K562 (cell line): ENCODE results near the gene PTBP3.

Experiments
- ATF3 ChIP-seq, 2 experiments: fragments of 450-650 bp in 1 of 2; sonication (generic) in 1 of 2; formaldehyde crosslinking in 1 of 2; IDR thresholded peaks in 1 of 2; conservative IDR thresholded peaks in 1 of 2; 2 replicates each; pipeline versions ENCODE4 v1.6.1 to v1.8.1; 2016 to 2023; ENCODE audit warnings: mild to moderate bottlenecking in 2 of 2, moderate library complexity in 2 of 2, inconsistent platforms in 1 of 2, missing genetic modification reagents in 1 of 2
- MAX ChIP-seq: sonication (generic); formaldehyde crosslinking; IDR thresholded peaks from 2 replicates; pipeline ENCODE4 v1.9.0; 2022; ENCODE audit warnings: mild to moderate bottlenecking, missing genetic modification reagents
- PCBP2 ChIP-seq: fragments of 200-400 bp; formaldehyde crosslinking; IDR thresholded peaks from 2 replicates; pipeline ENCODE4 v1.6.1; 2018; ENCODE audit warnings: low read length, low read depth, mild to moderate bottlenecking, moderate library complexity; ENCODE audit not compliant: poor library complexity, severe bottlenecking
- POLR2A ChIP-seq: fragments of 450-650 bp; conservative IDR thresholded peaks from 2 replicates; pipeline ENCODE4 v1.6.1; 2016
- POLR2AphosphoS5 ChIP-seq: IDR thresholded peaks from 2 replicates; pipeline ENCODE4 v1.6.1; 2011; ENCODE audit warnings: mild to moderate bottlenecking, low read depth, low read length, moderate library complexity; ENCODE audit not compliant: control insufficient read depth, insufficient read depth
- REST ChIP-seq, 2 experiments: fragments of 450-650 bp; formaldehyde crosslinking in 1 of 2; IDR thresholded peaks; 2 replicates each; pipeline versions ENCODE4 v1.4.0 to v1.6.1; 2014 to 2020; ENCODE audit warnings: mild to moderate bottlenecking in 2 of 2, borderline replicate concordance in 1 of 2, low read depth in 1 of 2
- SETDB1 ChIP-seq: IDR thresholded peaks from one replicate; pipeline ENCODE4 v1.6.1; 2012; ENCODE audit warnings: low read length, control low read depth, inconsistent platforms
- SP1 ChIP-seq: sonication (generic); formaldehyde crosslinking; IDR thresholded peaks from 2 replicates; pipeline ENCODE4 v1.8.1; 2022; ENCODE audit warnings: mild to moderate bottlenecking, missing genetic modification reagents
- STAT6 ChIP-seq: sonication (generic); formaldehyde crosslinking; IDR thresholded peaks from 2 replicates; pipeline ENCODE4 v1.8.1; 2023; ENCODE audit warnings: mild to moderate bottlenecking, missing genetic modification reagents
- TARDBP ChIP-seq: fragments of 450-650 bp; IDR thresholded peaks from 2 replicates; pipeline ENCODE4 v1.6.1; 2016
- TBP ChIP-seq: optimal IDR thresholded peaks from 2 replicates; pipeline ENCODE3; 2011; ENCODE audit warnings: low read depth, low read length, improper control_type of control experiment
- TGIF2 ChIP-seq: sonication (generic); formaldehyde crosslinking; IDR thresholded peaks from 2 replicates; pipeline ENCODE4 v1.8.1; 2022; ENCODE audit warnings: mild to moderate bottlenecking, missing genetic modification reagents, moderate library complexity
- ZFP91 ChIP-seq: sonication (generic); formaldehyde crosslinking; IDR thresholded peaks from 2 replicates; pipeline ENCODE4 v1.8.0; 2022; ENCODE audit warnings: mild to moderate bottlenecking, missing genetic modification reagents
- ZNF449 ChIP-seq: fragments of 250-450 bp; sonication (Bioruptor Pico); IDR thresholded peaks from 2 replicates; pipeline ENCODE4 v1.8.0; 2022; ENCODE audit warnings: moderate library complexity, mild to moderate bottlenecking, inconsistent platforms

GRCh38 chr9:112200711-112201110, 132.7 kb downstream of the PTBP3 start:
- no peak for TF ChIP-seq REST (IDR thresholded peaks at IDR 0.05; ENCODE audit: borderline replicate concordance)
- TF ChIP-seq REST (CRISPR knock-in tag; IDR thresholded peaks at IDR 0.05; ENCODE audit: low read depth), result no peak
- TF ChIP-seq POLR2AphosphoS5, result no peak
- no peak for TF ChIP-seq PCBP2
- TF ChIP-seq SETDB1, result no peak
- TF ChIP-seq SP1 (CRISPR knock-in tag), result no peak
- no peak for TF ChIP-seq POLR2A
- no peak for TF ChIP-seq TARDBP
- no peak for TF ChIP-seq STAT6 (CRISPR knock-in tag)
- no peak for TF ChIP-seq TGIF2 (CRISPR knock-in tag)
- TF ChIP-seq ZNF449 (CRISPR knock-in tag), result no peak
- TF ChIP-seq MAX, result no peak
- TF ChIP-seq ATF3 (IDR thresholded peaks at IDR 0.05), result no peak
- TF ChIP-seq ATF3 (CRISPR knock-in tag; conservative IDR thresholded peaks at IDR 0.05), result no peak
- TF ChIP-seq ZFP91, result no peak
- TF ChIP-seq TBP, result no peak
